H9 (cell line): Measurements from ENCODE around the gene FABP3. TPM values are rescaled to one million over a fixed set of nuclear protein-coding genes. Genes with fewer than 3 reads are reported as not detected.

Experiments
- DNase-seq: peaks from one replicate; pipeline ENCODE4 v3.0.0-alpha.2; 2017
- H2AFZ ChIP-seq: one replicate; pipeline ENCODE4 v1.6.1; 2013; ENCODE audit warnings: mild to moderate bottlenecking, low read length, control low read depth, moderate library complexity
- H2AK5ac ChIP-seq: 2 replicates; pipeline ENCODE4 v1.6.1; 2013; ENCODE audit warnings: low read length, control low read depth, mixed read lengths; ENCODE audit not compliant: insufficient read length
- H2BK120ac ChIP-seq: one replicate; pipeline ENCODE4 v1.6.1; 2013; ENCODE audit warnings: low read depth, mild to moderate bottlenecking, low read length, control low read depth, inconsistent platforms; ENCODE audit not compliant: poor library complexity, severe bottlenecking
- H2BK12ac ChIP-seq: 2 replicates; pipeline ENCODE4 v1.6.1; 2013; ENCODE audit warnings: low read length, control low read depth, mixed read lengths, low read depth; ENCODE audit not compliant: insufficient read length
- H2BK15ac ChIP-seq: 2 replicates; pipeline ENCODE4 v1.6.1; 2013; ENCODE audit warnings: low read depth, low read length, control low read depth
- H2BK20ac ChIP-seq: one replicate; pipeline ENCODE4 v1.6.1; 2013; ENCODE audit warnings: low read depth, mild to moderate bottlenecking, low read length, control low read depth, inconsistent platforms; ENCODE audit not compliant: poor library complexity, severe bottlenecking
- H2BK5ac ChIP-seq: 2 replicates; pipeline ENCODE4 v1.6.1; 2013; ENCODE audit warnings: low read length, control low read depth, mixed read lengths; ENCODE audit not compliant: insufficient read length
- H3K14ac ChIP-seq: 2 replicates; pipeline ENCODE4 v1.6.1; 2013; ENCODE audit warnings: low read length, control low read depth; ENCODE audit not compliant: insufficient read depth
- H3K18ac ChIP-seq: 2 replicates; pipeline ENCODE4 v1.6.1; 2013; ENCODE audit warnings: low read depth, mild to moderate bottlenecking, mixed read lengths, low read length, control low read depth; ENCODE audit not compliant: insufficient read length
- H3K23ac ChIP-seq: 2 replicates; pipeline ENCODE4 v1.6.1; 2013; ENCODE audit warnings: low read length, control low read depth, mixed read lengths, low read depth; ENCODE audit not compliant: insufficient read length
- H3K23me2 ChIP-seq: 2 replicates; pipeline ENCODE4 v1.6.1; 2013; ENCODE audit warnings: low read depth, mild to moderate bottlenecking, mixed read lengths, low read length, control low read depth; ENCODE audit not compliant: insufficient read length, poor library complexity, severe bottlenecking
- H3K27ac ChIP-seq: 2 replicates; pipeline ENCODE4 v1.5.1; 2013; ENCODE audit warnings: low read length, control low read depth, mixed read lengths, low read depth; ENCODE audit not compliant: insufficient read length
- H3K27me3 ChIP-seq: 2 replicates; pipeline ENCODE4 v1.6.1; 2013; ENCODE audit warnings: low read length, control low read depth, inconsistent platforms; ENCODE audit not compliant: insufficient read depth
- H3K4ac ChIP-seq: 2 replicates; pipeline ENCODE4 v1.6.1; 2013; ENCODE audit warnings: low read depth, mild to moderate bottlenecking, control low read depth, inconsistent platforms, low read length, moderate library complexity
- H3K4me1 ChIP-seq: 2 replicates; pipeline ENCODE4 v1.6.1; 2013; ENCODE audit warnings: low read length, control low read depth, inconsistent platforms; ENCODE audit not compliant: insufficient read depth
- H3K4me2 ChIP-seq: 2 replicates; pipeline ENCODE4 v1.6.1; 2013; ENCODE audit warnings: low read length, control low read depth, mixed read lengths; ENCODE audit not compliant: insufficient read length, insufficient read depth
- H3K56ac ChIP-seq: 2 replicates; pipeline ENCODE4 v1.6.1; 2013; ENCODE audit warnings: low read depth, mild to moderate bottlenecking, mixed read lengths, low read length, control low read depth; ENCODE audit not compliant: insufficient read length
- H3K79me1 ChIP-seq: 2 replicates; pipeline ENCODE4 v1.6.1; 2013; ENCODE audit warnings: low read depth, mild to moderate bottlenecking, moderate library complexity, low read length, control low read depth, inconsistent platforms; ENCODE audit not compliant: insufficient read depth, poor library complexity, severe bottlenecking
- H3K79me2 ChIP-seq: 2 replicates; pipeline ENCODE4 v1.6.1; 2013; ENCODE audit warnings: low read length, control low read depth, inconsistent platforms; ENCODE audit not compliant: insufficient read depth
- H3K9ac ChIP-seq: 2 replicates; pipeline ENCODE4 v1.6.1; 2013; ENCODE audit warnings: low read length, control low read depth, mixed read lengths; ENCODE audit not compliant: insufficient read length; ENCODE audit errors: extremely low read depth
- H3K9me3 ChIP-seq: one replicate; pipeline ENCODE4 v1.6.1; 2013; ENCODE audit warnings: low read depth, low read length, inconsistent platforms; ENCODE audit not compliant: control insufficient read depth
- H3T11ph ChIP-seq: one replicate; pipeline ENCODE4 v1.6.1; 2013; ENCODE audit warnings: mild to moderate bottlenecking, low read length, control low read depth, inconsistent platforms
- H4K20me1 ChIP-seq: one replicate; pipeline ENCODE4 v1.6.1; 2013; ENCODE audit not compliant: control insufficient read depth, insufficient read length, insufficient read depth
- H4K5ac ChIP-seq: 2 replicates; pipeline ENCODE4 v1.6.1; 2013; ENCODE audit warnings: low read depth, mild to moderate bottlenecking, mixed read lengths, low read length, control low read depth; ENCODE audit not compliant: insufficient read length
- H4K8ac ChIP-seq: replicated peaks from 2 replicates; pipeline ENCODE4 v1.6.1; 2013; ENCODE audit warnings: low read length, control low read depth, mixed read lengths, low read depth; ENCODE audit not compliant: insufficient read length
- H4K91ac ChIP-seq: 2 replicates; pipeline ENCODE4 v1.6.1; 2013; ENCODE audit warnings: low read depth, mild to moderate bottlenecking, moderate library complexity, mixed read lengths, low read length, control low read depth; ENCODE audit not compliant: insufficient read length
- H3K27ac Mint-ChIP-seq, 3 experiments: 2 replicates in 2 of 3; 3 replicates in 1 of 3; pipeline ENCODE4 v1.8.0; 2020 to 2021; ENCODE audit warnings: mixed read lengths in 3 of 3, mild to moderate bottlenecking in 1 of 3, moderate library complexity in 1 of 3
- H3K27me3 Mint-ChIP-seq: 2 replicates; pipeline ENCODE4 v1.8.0; 2021; ENCODE audit warnings: low read depth, mild to moderate bottlenecking, moderate library complexity, mixed read lengths
- H3K36me3 Mint-ChIP-seq, 3 experiments: 2 replicates in 2 of 3; 3 replicates in 1 of 3; pipeline ENCODE4 v1.8.0; 2020 to 2021; ENCODE audit warnings: low read depth in 3 of 3, mixed read lengths in 3 of 3; ENCODE audit not compliant: insufficient read depth in 1 of 3
- H3K4me1 Mint-ChIP-seq, 2 experiments: 2 replicates each; pipeline ENCODE4 v1.8.0; 2020; ENCODE audit warnings: mixed read lengths in 2 of 2
- H3K4me3 Mint-ChIP-seq, 2 experiments: 2 replicates in 1 of 2; 3 replicates in 1 of 2; pipeline ENCODE4 v1.8.0; 2020 to 2021; ENCODE audit warnings: mild to moderate bottlenecking in 2 of 2, mixed read lengths in 2 of 2, moderate library complexity in 1 of 2
- H3K9me3 Mint-ChIP-seq, 2 experiments: 2 replicates in 1 of 2; 3 replicates in 1 of 2; pipeline ENCODE4 v1.8.0; 2020; ENCODE audit warnings: mild to moderate bottlenecking in 2 of 2, mixed read lengths in 2 of 2, moderate library complexity in 1 of 2
- WGBS: extraction: QIAGEN DNeasy Blood & Tissue Kit; methylation state at CpG from one replicate; pipeline ENCODE4 v1.1.7; 2013; ENCODE audit warnings: missing lambda C conversion rate, low lambda C conversion rate, mixed read lengths; ENCODE audit not compliant: insufficient read length; ENCODE audit errors: extremely low coverage; 5-methylcytosine and 5-hydroxymethylcytosine counted together
- total RNA-seq: library from RNA; stranded (reverse); gene quantifications from 2 replicates; pipeline ENCODE4 v1.2.1, GENCODE V29; 2021
- TF ChIP-seq, protein P1 (sequence below): fragments of 200-600 bp; sonication (generic); conservative IDR thresholded peaks from 3 replicates; pipeline ENCODE4 v1.8.0; 2021; ENCODE audit warnings: antibody characterized with exemption, mild to moderate bottlenecking

FABP3 gene
- total RNA-seq, 1 experiment from 2014 or later: 9.0 TPM

DNA sequence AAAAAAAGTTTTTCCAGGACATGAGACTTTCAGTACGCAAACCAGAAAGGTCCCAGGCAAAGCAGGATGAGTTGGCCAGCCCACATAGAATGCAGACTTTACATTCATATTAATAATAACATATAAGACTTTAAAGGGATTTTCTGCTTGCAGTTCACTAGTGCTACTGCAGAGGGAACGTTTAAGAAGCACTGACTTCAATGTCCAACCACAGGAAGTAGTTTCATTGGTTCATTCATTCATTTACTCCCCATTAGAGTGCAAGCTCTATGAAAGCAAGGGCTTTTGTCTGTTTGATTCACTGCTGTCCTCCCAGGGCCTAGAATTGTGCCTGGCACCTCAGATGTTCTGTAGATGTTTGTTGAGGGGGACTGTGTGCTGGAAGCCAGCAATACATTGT is 28.4 kb upstream of the FABP3 start:
- Histone ChIP-seq H2BK12ac (no peak overlapping the region), H3K27ac (no peak overlapping the region), H3K4ac (no peak overlapping the region), H2BK15ac (no peak overlapping the region), H3K56ac (no peak overlapping the region), H4K8ac (no peak overlapping the region), H2BK120ac (no peak overlapping the region), H3K23me2 (no peaks in the 10 kb centered on the region), H4K5ac (no peak overlapping the region), H3K4me1 (no peaks in the 10 kb centered on the region), H3K14ac (no peak overlapping the region), H3K18ac (no peak overlapping the region), H2AFZ (no peak overlapping the region), H3T11ph (no peak overlapping the region), H3K23ac (no peak overlapping the region), H3K79me1 (no peaks in the 10 kb centered on the region), H3K4me2 (no peak overlapping the region), H3K27me3 (no peaks in the 10 kb centered on the region), H2AK5ac (no peak overlapping the region), H2BK20ac (no peak overlapping the region), H3K79me2 (no peaks in the 10 kb centered on the region), H2BK5ac (no peak overlapping the region), H3K9me3 (no peaks in the 10 kb centered on the region), H4K20me1 (no peaks in the 10 kb centered on the region), H4K91ac (no peak overlapping the region), H3K9ac (no peak overlapping the region)
- Mint-ChIP-seq H3K4me1 (0 out of 4 replicates have a peak, but pooled peaks cover 0 to 3% of the 10 kb centered on the region in 2 experiments), H3K27ac (no peak overlapping the region), H3K36me3 (no peaks in the 10 kb centered on the region), H3K27me3 (peaks cover 2% of the 10 kb centered on the region), H3K4me3 (no peak overlapping the region), H3K9me3 (no peaks in the 10 kb centered on the region)
- WGBS: no CpG with 5 or more reads among the region's 2 CpGs
- TF ChIP-seq, protein P1, sequence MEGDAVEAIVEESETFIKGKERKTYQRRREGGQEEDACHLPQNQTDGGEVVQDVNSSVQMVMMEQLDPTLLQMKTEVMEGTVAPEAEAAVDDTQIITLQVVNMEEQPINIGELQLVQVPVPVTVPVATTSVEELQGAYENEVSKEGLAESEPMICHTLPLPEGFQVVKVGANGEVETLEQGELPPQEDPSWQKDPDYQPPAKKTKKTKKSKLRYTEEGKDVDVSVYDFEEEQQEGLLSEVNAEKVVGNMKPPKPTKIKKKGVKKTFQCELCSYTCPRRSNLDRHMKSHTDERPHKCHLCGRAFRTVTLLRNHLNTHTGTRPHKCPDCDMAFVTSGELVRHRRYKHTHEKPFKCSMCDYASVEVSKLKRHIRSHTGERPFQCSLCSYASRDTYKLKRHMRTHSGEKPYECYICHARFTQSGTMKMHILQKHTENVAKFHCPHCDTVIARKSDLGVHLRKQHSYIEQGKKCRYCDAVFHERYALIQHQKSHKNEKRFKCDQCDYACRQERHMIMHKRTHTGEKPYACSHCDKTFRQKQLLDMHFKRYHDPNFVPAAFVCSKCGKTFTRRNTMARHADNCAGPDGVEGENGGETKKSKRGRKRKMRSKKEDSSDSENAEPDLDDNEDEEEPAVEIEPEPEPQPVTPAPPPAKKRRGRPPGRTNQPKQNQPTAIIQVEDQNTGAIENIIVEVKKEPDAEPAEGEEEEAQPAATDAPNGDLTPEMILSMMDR: no peak
- no peak for DNase-seq
